Mesenchymal stem cell (in vitro differentiated cells and primary cell): ENCODE data around the gene DHRSX.

Experiments
- DNase-seq: peaks from one replicate; pipeline ENCODE4 v3.0.0-alpha.2; 2013
- H2AFZ ChIP-seq: one replicate; pipeline ENCODE4 v1.6.1; 2013; ENCODE audit warnings: low read depth, mild to moderate bottlenecking, control low read depth, inconsistent platforms, low read length, moderate library complexity
- H2AK5ac ChIP-seq: 2 replicates; pipeline ENCODE4 v1.6.1; 2013; ENCODE audit warnings: low read length, moderate library complexity, mild to moderate bottlenecking, inconsistent platforms; ENCODE audit not compliant: severe bottlenecking
- H2BK120ac ChIP-seq: one replicate; pipeline ENCODE4 v1.6.1; 2013; ENCODE audit warnings: low read depth, mild to moderate bottlenecking, inconsistent platforms, low read length, moderate library complexity
- H2BK12ac ChIP-seq, 2 experiments: one replicate each; pipeline ENCODE4 v1.6.1; 2013; ENCODE audit warnings: inconsistent platforms in 2 of 2, low read length in 2 of 2, mild to moderate bottlenecking in 2 of 2, moderate library complexity in 2 of 2, control low read depth in 1 of 2
- H2BK15ac ChIP-seq: one replicate; pipeline ENCODE4 v1.6.1; 2013; ENCODE audit warnings: mild to moderate bottlenecking, low read depth, inconsistent platforms; ENCODE audit not compliant: poor library complexity, severe bottlenecking
- H2BK5ac ChIP-seq: 2 replicates; pipeline ENCODE4 v1.6.1; 2013; ENCODE audit warnings: low read depth, mild to moderate bottlenecking, low read length, control low read depth, inconsistent platforms; ENCODE audit not compliant: poor library complexity, severe bottlenecking
- H3K14ac ChIP-seq, 2 experiments: one replicate each; pipeline ENCODE4 v1.6.1; 2013; ENCODE audit warnings: inconsistent platforms in 2 of 2, low read length in 2 of 2, control low read depth in 1 of 2, mild to moderate bottlenecking in 1 of 2, moderate library complexity in 1 of 2
- H3K18ac ChIP-seq, 2 experiments: one replicate each; pipeline ENCODE4 v1.6.1; 2013; ENCODE audit warnings: inconsistent platforms in 2 of 2, low read length in 2 of 2, control low read depth in 1 of 2, low read depth in 1 of 2, mild to moderate bottlenecking in 1 of 2
- H3K23ac ChIP-seq, 2 experiments: one replicate each; pipeline ENCODE4 v1.6.1; 2013; ENCODE audit warnings: inconsistent platforms in 2 of 2, low read length in 2 of 2, mild to moderate bottlenecking in 2 of 2, moderate library complexity in 2 of 2, control low read depth in 1 of 2
- H3K27ac ChIP-seq: 2 replicates; pipeline ENCODE4 v1.5.1; 2013; ENCODE audit warnings: mild to moderate bottlenecking, moderate library complexity, low read length, control low read depth, inconsistent platforms; ENCODE audit not compliant: poor library complexity, severe bottlenecking
- H3K27me3 ChIP-seq, 2 experiments: 2 replicates each; pipeline versions ENCODE4 v1.6.1 to v1.7.0; 2013; ENCODE audit warnings: low read length in 2 of 2, mild to moderate bottlenecking in 2 of 2, moderate library complexity in 2 of 2, control low read depth in 1 of 2, inconsistent platforms in 1 of 2; ENCODE audit not compliant: control insufficient read depth in 1 of 2, insufficient read depth in 1 of 2
- H3K36me3 ChIP-seq, 2 experiments: 2 replicates each; pipeline versions ENCODE4 v1.6.1 to v1.7.0; 2013; ENCODE audit warnings: low read length in 2 of 2, control low read depth in 1 of 2, inconsistent platforms in 1 of 2, low read depth in 1 of 2, mild to moderate bottlenecking in 1 of 2; ENCODE audit not compliant: insufficient read depth in 2 of 2, control insufficient read depth in 1 of 2
- H3K4ac ChIP-seq, 2 experiments: one replicate each; pipeline ENCODE4 v1.6.1; 2013; ENCODE audit warnings: inconsistent platforms in 2 of 2, low read length in 2 of 2, mild to moderate bottlenecking in 2 of 2, moderate library complexity in 2 of 2, control low read depth in 1 of 2, low read depth in 1 of 2
- H3K4me1 ChIP-seq: 2 replicates; pipeline ENCODE4 v1.6.1; 2013; ENCODE audit warnings: low read depth, low read length, control low read depth; ENCODE audit not compliant: control insufficient read depth, insufficient read depth
- H3K4me2 ChIP-seq: 2 replicates; pipeline ENCODE4 v1.6.1; 2013; ENCODE audit warnings: low read length, mild to moderate bottlenecking, inconsistent platforms; ENCODE audit not compliant: poor library complexity, severe bottlenecking
- H3K4me3 ChIP-seq, 2 experiments: 2 replicates each; pipeline versions ENCODE4 v1.5.1 to v1.7.0; 2013; ENCODE audit warnings: low read length in 2 of 2, mild to moderate bottlenecking in 2 of 2, control low read depth in 1 of 2, low read depth in 1 of 2; ENCODE audit not compliant: insufficient read depth in 1 of 2
- H3K79me1 ChIP-seq: replicated peaks from 2 replicates; pipeline ENCODE4 v1.6.1; 2013; ENCODE audit warnings: mild to moderate bottlenecking, control low read depth, low read length, inconsistent platforms; ENCODE audit not compliant: poor library complexity, severe bottlenecking
- H3K9ac ChIP-seq: 2 replicates; pipeline ENCODE4 v1.7.0; 2013; ENCODE audit warnings: mild to moderate bottlenecking, low read length, moderate library complexity
- H3K9me3 ChIP-seq: 2 replicates; pipeline ENCODE4 v1.7.0; 2013; ENCODE audit warnings: mild to moderate bottlenecking, low read length; ENCODE audit not compliant: control insufficient read depth
- H4K8ac ChIP-seq: one replicate; pipeline ENCODE4 v1.6.1; 2013; ENCODE audit warnings: inconsistent platforms, mild to moderate bottlenecking, low read length, moderate library complexity
- H4K91ac ChIP-seq: one replicate; pipeline ENCODE4 v1.6.1; 2013; ENCODE audit warnings: mild to moderate bottlenecking, low read length, inconsistent platforms
- WGBS: methylation state at CpG from one replicate; pipeline ENCODE4 v1.1.7; 2013; ENCODE audit warnings: mixed read lengths; 5-methylcytosine and 5-hydroxymethylcytosine counted together

Gene DHRSX

GRCh38 chrX:2469196-2469685 lies 31.5 kb downstream of the DHRSX start:
- no peak overlapping the region for H3K27ac ChIP-seq
- no peak overlapping the region for H3K23ac ChIP-seq
- H2AK5ac ChIP-seq: no peak overlapping the region
- no peak overlapping the region for H3K4ac ChIP-seq
- H2BK15ac ChIP-seq: no peak overlapping the region
- H2BK12ac ChIP-seq: no peak overlapping the region
- WGBS: 96% methylated on average over 22 of the region's 22 CpGs
- no peak overlapping the region for H2BK5ac ChIP-seq
- no peaks in the 10 kb centered on the region for H3K4me1 ChIP-seq
- no peak overlapping the region for H2BK120ac ChIP-seq
- H3K27me3 ChIP-seq: no peaks in the 10 kb centered on the region
- no peak for DNase-seq
- H3K18ac ChIP-seq: no peak overlapping the region
- H3K79me1 ChIP-seq: peaks cover 31% of the 10 kb centered on the region
- no peaks in the 10 kb centered on the region for H3K9me3 ChIP-seq
- no peak overlapping the region for H4K8ac ChIP-seq
- H2AFZ ChIP-seq: no peak overlapping the region
- no peak overlapping the region for H3K4me3 ChIP-seq
- no peak overlapping the region for H3K14ac ChIP-seq
- no peak overlapping the region for H3K4me2 ChIP-seq
- no peak overlapping the region for H4K91ac ChIP-seq
- peaks cover 0 to 6% of the 10 kb centered on the region in 2 experiments for H3K36me3 ChIP-seq
- H3K9ac ChIP-seq: no peak overlapping the region

GRCh38 chrX:2468261-2469195 lies 32.2 kb downstream of the DHRSX start:
- H2BK120ac ChIP-seq: no peak overlapping the region
- no peak overlapping the region for H2AFZ ChIP-seq
- no peak overlapping the region for H3K23ac ChIP-seq
- no peak overlapping the region for H2BK12ac ChIP-seq
- peaks cover 0 to 6% of the 10 kb centered on the region in 2 experiments for H3K36me3 ChIP-seq
- H3K9me3 ChIP-seq: no peaks in the 10 kb centered on the region
- H2BK5ac ChIP-seq: no peak overlapping the region
- H3K27me3 ChIP-seq: no peaks in the 10 kb centered on the region
- H3K4me1 ChIP-seq: no peaks in the 10 kb centered on the region
- no peak overlapping the region for H2AK5ac ChIP-seq
- H3K14ac ChIP-seq: no peak overlapping the region
- no peak overlapping the region for H3K27ac ChIP-seq
- no peak overlapping the region for H4K8ac ChIP-seq
- no peak for DNase-seq
- no peak overlapping the region for H4K91ac ChIP-seq
- no peak overlapping the region for H2BK15ac ChIP-seq
- no peak overlapping the region for H3K4me2 ChIP-seq
- H3K4me3 ChIP-seq: no peak overlapping the region
- H3K4ac ChIP-seq: no peak overlapping the region
- peaks cover 30% of the 10 kb centered on the region for H3K79me1 ChIP-seq
- H3K18ac ChIP-seq: no peak overlapping the region
- WGBS: 92% methylated on average over 32 of the region's 32 CpGs
- no peak overlapping the region for H3K9ac ChIP-seq

- peaks cover 0 to 6% of the 10 kb centered on the region in 2 experiments for H3K36me3 ChIP-seq
- no peak overlapping the region for H4K91ac ChIP-seq
- H3K18ac ChIP-seq: no peak overlapping the region
- no peak overlapping the region for H2BK120ac ChIP-seq
- DNase-seq: no peak
- no peak overlapping the region for H3K4ac ChIP-seq
- H3K4me3 ChIP-seq: no peak overlapping the region
- no peak overlapping the region for H3K4me2 ChIP-seq
- 97% methylated on average over 19 of the region's 20 CpGs for WGBS
- H3K9me3 ChIP-seq: no peaks in the 10 kb centered on the region
- H2AFZ ChIP-seq: no peak overlapping the region
- no peak overlapping the region for H2BK5ac ChIP-seq
- H2BK15ac ChIP-seq: no peak overlapping the region
- no peak overlapping the region for H4K8ac ChIP-seq
- H3K79me1 ChIP-seq: peaks cover 30% of the 10 kb centered on the region
- H3K14ac ChIP-seq: no peak overlapping the region
- no peak overlapping the region for H2AK5ac ChIP-seq
- H2BK12ac ChIP-seq: no peak overlapping the region
- no peaks in the 10 kb centered on the region for H3K4me1 ChIP-seq
- no peak overlapping the region for H3K27ac ChIP-seq
- no peak overlapping the region for H3K23ac ChIP-seq
- H3K9ac ChIP-seq: no peak overlapping the region
- no peaks in the 10 kb centered on the region for H3K27me3 ChIP-seq
Measured at GRCh38 chrX:2466876-2467656, 33.7 kb downstream of the DHRSX start.

GRCh38 chrX:2464677-2465166 lies 36.1 kb downstream of the DHRSX start:
- H3K9me3 ChIP-seq: no peaks in the 10 kb centered on the region
- H3K27me3 ChIP-seq: no peaks in the 10 kb centered on the region
- H2BK120ac ChIP-seq: no peak overlapping the region
- no peak overlapping the region for H2BK12ac ChIP-seq
- no peak overlapping the region for H2AFZ ChIP-seq
- no peak for DNase-seq
- H3K27ac ChIP-seq: no peak overlapping the region
- H3K4ac ChIP-seq: no peak overlapping the region
- no peak overlapping the region for H2BK15ac ChIP-seq
- no peak overlapping the region for H3K9ac ChIP-seq
- H3K79me1 ChIP-seq: peaks cover 31% of the 10 kb centered on the region
- WGBS: 96% methylated on average over 15 of the region's 15 CpGs
- H4K91ac ChIP-seq: no peak overlapping the region
- no peak overlapping the region for H3K14ac ChIP-seq
- H4K8ac ChIP-seq: no peak overlapping the region
- no peaks in the 10 kb centered on the region for H3K4me1 ChIP-seq
- H2AK5ac ChIP-seq: no peak overlapping the region
- H3K4me3 ChIP-seq: no peak overlapping the region
- H3K23ac ChIP-seq: no peak overlapping the region
- no peak overlapping the region for H3K4me2 ChIP-seq
- H3K36me3 ChIP-seq: peaks cover 0 to 6% of the 10 kb centered on the region in 2 experiments
- H2BK5ac ChIP-seq: no peak overlapping the region
- no peak overlapping the region for H3K18ac ChIP-seq
